Astrocyte (in vitro differentiated cells and primary cell): ENCODE results near the gene MRPS2. TPM values are rescaled to one million over a fixed set of nuclear protein-coding genes. Genes with fewer than 3 reads are reported as not detected.

Experiments
- DNase-seq: peaks from one replicate; pipeline ENCODE4 v3.0.0-alpha.2; 2010; ENCODE audit warnings: low read depth
- FAIRE-seq: peaks from 2 replicates; lab custom pipeline; 2011; peaks lifted over from hg19 to GRCh38; lab: Jason Lieb, UNC
- H2AFZ ChIP-seq: 2 replicates; pipeline ENCODE4 v1.6.0; 2012; ENCODE audit warnings: low read depth, low read length, inconsistent platforms
- H3K27ac ChIP-seq: 2 replicates; pipeline ENCODE4 v1.5.1; 2011; ENCODE audit warnings: low read depth, low read length, inconsistent platforms
- H3K27me3 ChIP-seq: 2 replicates; pipeline ENCODE4 v1.6.0; 2011; ENCODE audit warnings: low read length, inconsistent platforms; ENCODE audit not compliant: insufficient read depth
- H3K36me3 ChIP-seq: 2 replicates; pipeline ENCODE4 v1.5.1; 2011; ENCODE audit warnings: low read length, inconsistent platforms; ENCODE audit not compliant: insufficient read depth
- H3K4me1 ChIP-seq: 2 replicates; pipeline ENCODE4 v1.5.1; 2011; ENCODE audit warnings: low read length, inconsistent platforms; ENCODE audit not compliant: insufficient read depth
- H3K4me2 ChIP-seq: 2 replicates; pipeline ENCODE4 v1.6.0; 2012; ENCODE audit warnings: low read length, inconsistent platforms
- H3K4me3 ChIP-seq: 2 replicates; pipeline ENCODE4 v1.5.1; 2011; ENCODE audit warnings: low read depth, mild to moderate bottlenecking, low read length, inconsistent platforms; ENCODE audit not compliant: insufficient read depth
- H3K79me2 ChIP-seq: 2 replicates; pipeline ENCODE4 v1.6.0; 2012; ENCODE audit warnings: mild to moderate bottlenecking, low read length, inconsistent platforms; ENCODE audit not compliant: insufficient read depth
- H3K9ac ChIP-seq: 2 replicates; pipeline ENCODE4 v1.6.0; 2012; ENCODE audit warnings: mild to moderate bottlenecking, low read length, inconsistent platforms
- H3K9me3 ChIP-seq: 2 replicates; pipeline ENCODE4 v1.5.1; 2012; ENCODE audit warnings: low read depth, mild to moderate bottlenecking, low read length, inconsistent platforms; ENCODE audit not compliant: insufficient read depth
- H4K20me1 ChIP-seq: 2 replicates; pipeline ENCODE4 v1.6.0; 2012; ENCODE audit warnings: low read length, inconsistent platforms; ENCODE audit not compliant: insufficient read depth
- H3K27ac Mint-ChIP-seq: one replicate; pipeline ENCODE4 v1.8.0; 2021; ENCODE audit warnings: mild to moderate bottlenecking, mixed read lengths; ENCODE audit not compliant: unreplicated experiment
- H3K27me3 Mint-ChIP-seq: one replicate; pipeline ENCODE4 v1.8.0; 2021; ENCODE audit warnings: low read depth, mixed read lengths; ENCODE audit not compliant: unreplicated experiment
- H3K36me3 Mint-ChIP-seq: one replicate; pipeline ENCODE4 v1.8.0; 2021; ENCODE audit warnings: low read depth, mixed read lengths; ENCODE audit not compliant: unreplicated experiment
- H3K4me1 Mint-ChIP-seq: one replicate; pipeline ENCODE4 v1.8.0; 2021; ENCODE audit warnings: low read depth, mixed read lengths; ENCODE audit not compliant: unreplicated experiment
- H3K4me3 Mint-ChIP-seq: one replicate; pipeline ENCODE4 v1.8.0; 2021; ENCODE audit warnings: mild to moderate bottlenecking, moderate library complexity, mixed read lengths; ENCODE audit not compliant: unreplicated experiment
- H3K9me3 Mint-ChIP-seq: one replicate; pipeline ENCODE4 v1.8.0; 2021; ENCODE audit warnings: mild to moderate bottlenecking, mixed read lengths; ENCODE audit not compliant: unreplicated experiment
- EZH2 ChIP-seq: IDR thresholded peaks from 2 replicates; pipeline ENCODE4 v1.6.1; 2012; ENCODE audit warnings: mild to moderate bottlenecking, low read length, inconsistent platforms; ENCODE audit not compliant: insufficient read depth
- total RNA-seq: library from RNA; stranded (reverse); gene quantifications from 2 replicates; pipeline ENCODE4 v1.2.1, GENCODE V29; 2021
- TF ChIP-seq, protein P1 (sequence below): IDR thresholded peaks from 2 replicates; pipeline ENCODE4 v1.5.1; 2011; ENCODE audit warnings: low read depth, mild to moderate bottlenecking, inconsistent platforms, low read length, moderate library complexity; ENCODE audit not compliant: insufficient read depth

MRPS2 gene
- total RNA-seq, 1 donor from 2014 or later, result 38.6 TPM

DNA sequence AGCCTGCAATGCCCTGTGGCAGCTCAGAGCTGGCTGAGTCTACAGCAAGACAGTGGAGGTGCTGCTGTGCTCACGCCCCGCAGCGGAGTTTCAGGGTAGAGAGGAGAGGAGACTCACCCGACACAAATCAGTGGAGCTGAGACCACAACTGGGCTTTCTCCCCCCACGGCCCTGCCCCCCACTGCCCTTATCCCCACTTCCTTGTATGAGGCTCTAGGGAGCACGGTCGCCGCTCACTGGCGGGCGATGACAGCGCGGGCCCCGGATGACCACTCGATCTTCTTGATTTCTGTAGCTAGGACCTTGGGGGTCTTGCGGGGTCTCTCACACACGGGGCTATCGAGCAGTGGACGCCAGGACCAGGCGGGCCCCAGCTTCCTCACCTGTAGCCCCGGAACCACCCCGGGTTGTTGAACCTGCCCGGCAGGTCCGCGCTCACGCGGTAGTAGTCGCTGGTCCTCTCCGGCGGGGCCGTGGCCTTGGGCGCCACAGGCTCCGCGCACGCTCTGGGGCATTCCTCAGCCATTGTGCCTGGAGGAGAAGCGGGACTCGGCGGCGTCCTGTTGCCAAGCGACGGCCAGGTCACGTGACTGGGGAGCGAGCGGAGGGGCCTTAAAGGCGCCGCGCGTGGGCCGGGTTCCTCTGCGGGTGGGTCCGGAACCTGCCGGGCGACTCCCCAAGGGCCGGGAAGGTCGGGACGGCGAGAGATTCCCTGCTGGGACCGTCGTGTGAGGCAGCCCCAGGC, 984 bp upstream of the MRPS2 start:
- Histone ChIP-seq H3K4me2 (peak overlapping the region; percentile 93), H3K36me3 (no peaks in the 10 kb centered on the region), H3K27ac (no peak overlapping the region), H4K20me1 (peaks cover 32% of the 10 kb centered on the region), H3K9ac (peak overlapping the region; percentile 89), H3K79me2 (peaks cover 27% of the 10 kb centered on the region), H3K4me3 (peak overlapping the region; percentile 68), H3K4me1 (peaks cover 14% of the 10 kb centered on the region), H3K9me3 (no peaks in the 10 kb centered on the region), H3K27me3 (no peaks in the 10 kb centered on the region), H2AFZ (peak overlapping the region; percentile 87)
- peaks cover 7% of the 10 kb centered on the region for H3K4me1 Mint-ChIP-seq
- H3K27ac Mint-ChIP-seq, result no peak overlapping the region
- FAIRE-seq, result no peak
- H3K4me3 Mint-ChIP-seq, result peak overlapping the region; percentile 85
- H3K36me3 Mint-ChIP-seq, result peaks cover 9% of the 10 kb centered on the region
- TF ChIP-seq, protein P1, sequence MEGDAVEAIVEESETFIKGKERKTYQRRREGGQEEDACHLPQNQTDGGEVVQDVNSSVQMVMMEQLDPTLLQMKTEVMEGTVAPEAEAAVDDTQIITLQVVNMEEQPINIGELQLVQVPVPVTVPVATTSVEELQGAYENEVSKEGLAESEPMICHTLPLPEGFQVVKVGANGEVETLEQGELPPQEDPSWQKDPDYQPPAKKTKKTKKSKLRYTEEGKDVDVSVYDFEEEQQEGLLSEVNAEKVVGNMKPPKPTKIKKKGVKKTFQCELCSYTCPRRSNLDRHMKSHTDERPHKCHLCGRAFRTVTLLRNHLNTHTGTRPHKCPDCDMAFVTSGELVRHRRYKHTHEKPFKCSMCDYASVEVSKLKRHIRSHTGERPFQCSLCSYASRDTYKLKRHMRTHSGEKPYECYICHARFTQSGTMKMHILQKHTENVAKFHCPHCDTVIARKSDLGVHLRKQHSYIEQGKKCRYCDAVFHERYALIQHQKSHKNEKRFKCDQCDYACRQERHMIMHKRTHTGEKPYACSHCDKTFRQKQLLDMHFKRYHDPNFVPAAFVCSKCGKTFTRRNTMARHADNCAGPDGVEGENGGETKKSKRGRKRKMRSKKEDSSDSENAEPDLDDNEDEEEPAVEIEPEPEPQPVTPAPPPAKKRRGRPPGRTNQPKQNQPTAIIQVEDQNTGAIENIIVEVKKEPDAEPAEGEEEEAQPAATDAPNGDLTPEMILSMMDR, result no peak
- TF ChIP-seq EZH2, result no peak
- peak; percentile 71 for DNase-seq
- no peaks in the 10 kb centered on the region for H3K27me3 Mint-ChIP-seq
- no peaks in the 10 kb centered on the region for H3K9me3 Mint-ChIP-seq

- TF ChIP-seq, protein P1, result no peak
- TF ChIP-seq EZH2, result no peak
- H3K4me3 ChIP-seq, result peak overlapping the region; percentile 68
- peak overlapping the region; percentile 93 for H3K4me2 ChIP-seq
- FAIRE-seq (no peak), DNase-seq (peak; percentile 38)
- H4K20me1 ChIP-seq, result peaks cover 38% of the 10 kb centered on the region
- H3K9ac ChIP-seq, result peak overlapping the region; percentile 89
- Mint-ChIP-seq H3K27ac (no peak overlapping the region), H3K4me3 (peak overlapping the region; percentile 85), H3K27me3 (no peaks in the 10 kb centered on the region), H3K4me1 (peaks cover 7% of the 10 kb centered on the region), H3K36me3 (peaks cover 11% of the 10 kb centered on the region), H3K9me3 (no peaks in the 10 kb centered on the region)
- no peaks in the 10 kb centered on the region for H3K27me3 ChIP-seq
- no peak overlapping the region for H3K27ac ChIP-seq
- no peaks in the 10 kb centered on the region for H3K36me3 ChIP-seq
- H2AFZ ChIP-seq, result peak overlapping the region; percentile 87
- H3K9me3 ChIP-seq, result no peaks in the 10 kb centered on the region
- H3K79me2 ChIP-seq, result peaks cover 27% of the 10 kb centered on the region
- H3K4me1 ChIP-seq, result peaks cover 14% of the 10 kb centered on the region
Measured at GRCh38 chr9:135500071-135500524, 384 bp upstream of the MRPS2 start.
